Measurements from ENCODE around the gene TLR8.
A peak's percentile ranks its signal among the peaks of the same experiment; 100 is the strongest.

The TLR8 gene

GRCh38 chrX:12950851-12951594, 44.6 kb downstream of the TLR8 start:
- Histone ChIP-seq H3K9me3 (ENCODE audit: control insufficient read depth in 2 of 2, low read length in 2 of 2) (no peaks in the 10 kb centered on the region), H3K36me3 (ENCODE audit: control insufficient read depth in 2 of 2, insufficient read depth in 2 of 2, low read length in 2 of 2) (no peaks in the 10 kb centered on the region), H3K4me3 (ENCODE audit: low read length in 2 of 2) (peak overlapping the region in 1 of 2 donors; percentile 58), H3K9ac (ENCODE audit: low read depth in 1 of 2, low read length in 2 of 2) (peak overlapping the region; percentile 10 to 19), H3K27me3 (ENCODE audit: control insufficient read depth in 2 of 2, insufficient read depth in 2 of 2, low read length in 2 of 2) (no peaks in the 10 kb centered on the region), H3K4me1 (ENCODE audit: control insufficient read depth in 2 of 2, insufficient read depth in 2 of 2, low read length in 2 of 2) (peaks cover 19 to 40% of the 10 kb centered on the region in 2 donors), H3K27ac (ENCODE audit: low read depth in 2 of 2, low read length in 2 of 2) (peak overlapping the region; percentile 52 to 76)

DNA sequence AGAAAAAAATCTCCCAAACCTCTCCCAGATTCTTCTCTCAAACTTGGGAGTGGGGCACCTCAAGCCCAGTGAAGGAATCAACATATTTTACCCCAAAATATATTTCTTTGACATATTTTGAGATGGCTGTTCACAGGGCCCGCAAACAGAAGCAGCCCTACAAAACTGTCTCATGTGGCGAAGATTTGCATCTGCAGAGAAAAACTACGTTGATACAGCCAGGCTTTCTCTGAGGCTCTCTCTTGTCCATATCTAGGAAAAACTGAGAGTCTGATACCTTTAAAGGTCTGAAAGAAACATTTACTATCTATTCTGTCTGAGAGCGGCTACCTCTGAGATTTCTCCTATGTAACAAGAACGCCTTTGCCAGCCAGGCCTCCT, 45.2 kb downstream of the TLR8 start:
- no peaks in the 10 kb centered on the region for H3K36me3 ChIP-seq (ENCODE audit: control insufficient read depth in 2 of 2, insufficient read depth in 2 of 2, low read length in 2 of 2)
- no peaks in the 10 kb centered on the region for H3K27me3 ChIP-seq (ENCODE audit: control insufficient read depth in 2 of 2, insufficient read depth in 2 of 2, low read length in 2 of 2)
- H3K27ac ChIP-seq (ENCODE audit: low read depth in 2 of 2, low read length in 2 of 2) = peak overlapping the region; percentile 52 to 76
- no peaks in the 10 kb centered on the region for H3K9me3 ChIP-seq (ENCODE audit: control insufficient read depth in 2 of 2, low read length in 2 of 2)
- peak overlapping the region in 1 of 2 donors; percentile 9 for H3K9ac ChIP-seq (ENCODE audit: low read depth in 1 of 2, low read length in 2 of 2)
- H3K4me3 ChIP-seq (ENCODE audit: low read length in 2 of 2) = no peak overlapping the region
- H3K4me1 ChIP-seq (ENCODE audit: control insufficient read depth in 2 of 2, insufficient read depth in 2 of 2, low read length in 2 of 2) = peaks cover 19 to 39% of the 10 kb centered on the region in 2 donors

DNA sequence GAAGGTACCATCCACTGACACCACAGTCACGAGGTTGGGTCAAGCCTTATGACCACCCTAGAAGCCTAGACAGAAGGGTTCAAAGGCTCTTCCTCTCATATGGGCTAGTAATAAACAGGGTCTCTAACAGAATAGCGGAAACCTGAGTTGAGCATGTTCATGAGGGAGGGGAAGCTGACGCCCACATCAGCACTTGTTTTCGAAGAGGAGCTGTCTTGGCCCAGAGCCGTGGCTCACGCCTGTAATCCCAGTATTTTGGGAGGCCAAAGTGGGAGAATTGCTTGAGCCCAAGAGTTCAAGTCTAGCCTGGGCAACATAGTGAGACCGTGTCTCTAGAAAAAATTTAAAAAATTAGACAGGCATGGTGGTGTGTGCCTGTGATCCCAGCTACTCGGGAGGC, 47.0 kb downstream of the TLR8 start:
- Histone ChIP-seq H3K9ac (ENCODE audit: low read depth in 1 of 2, low read length in 2 of 2) (peak overlapping the region in 1 of 2 donors; percentile 2), H3K9me3 (ENCODE audit: control insufficient read depth in 2 of 2, low read length in 2 of 2) (no peaks in the 10 kb centered on the region), H3K4me1 (ENCODE audit: control insufficient read depth in 2 of 2, insufficient read depth in 2 of 2, low read length in 2 of 2) (peaks cover 21 to 30% of the 10 kb centered on the region in 2 donors), H3K27me3 (ENCODE audit: control insufficient read depth in 2 of 2, insufficient read depth in 2 of 2, low read length in 2 of 2) (no peaks in the 10 kb centered on the region), H3K4me3 (ENCODE audit: low read length in 2 of 2) (no peak overlapping the region), H3K36me3 (ENCODE audit: control insufficient read depth in 2 of 2, insufficient read depth in 2 of 2, low read length in 2 of 2) (no peaks in the 10 kb centered on the region), H3K27ac (ENCODE audit: low read depth in 2 of 2, low read length in 2 of 2) (peak overlapping the region in 1 of 2 donors; percentile 12)

DNA sequence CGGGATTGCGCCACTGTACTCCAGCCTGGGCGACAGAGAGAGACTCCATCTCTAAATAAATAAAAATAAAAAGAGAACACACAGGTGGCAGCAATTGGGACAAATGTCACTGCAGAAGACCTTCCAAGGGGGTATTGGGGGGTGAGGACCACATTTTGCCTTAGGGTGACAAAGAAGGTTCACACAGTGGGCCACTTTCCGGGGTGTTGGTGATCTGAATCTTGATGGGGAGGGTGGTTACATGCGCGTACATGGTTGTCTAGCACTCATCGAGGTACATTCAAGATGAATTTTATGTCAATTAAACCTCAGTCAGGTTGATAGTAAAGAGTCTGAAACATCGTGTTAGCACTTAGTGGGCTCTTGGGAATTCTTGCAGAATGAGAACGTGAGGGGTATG, 48.0 kb downstream of the TLR8 start:
- H3K27ac ChIP-seq (ENCODE audit: low read depth in 2 of 2, low read length in 2 of 2) = peak overlapping the region; percentile 31 to 44
- no peaks in the 10 kb centered on the region for H3K9me3 ChIP-seq (ENCODE audit: control insufficient read depth in 2 of 2, low read length in 2 of 2)
- H3K4me3 ChIP-seq (ENCODE audit: low read length in 2 of 2) = no peak overlapping the region
- H3K9ac ChIP-seq (ENCODE audit: low read depth in 1 of 2, low read length in 2 of 2) = no peak overlapping the region
- H3K27me3 ChIP-seq (ENCODE audit: control insufficient read depth in 2 of 2, insufficient read depth in 2 of 2, low read length in 2 of 2) = no peaks in the 10 kb centered on the region
- peaks cover 21 to 28% of the 10 kb centered on the region in 2 donors for H3K4me1 ChIP-seq (ENCODE audit: control insufficient read depth in 2 of 2, insufficient read depth in 2 of 2, low read length in 2 of 2)
- no peaks in the 10 kb centered on the region for H3K36me3 ChIP-seq (ENCODE audit: control insufficient read depth in 2 of 2, insufficient read depth in 2 of 2, low read length in 2 of 2)

- Histone ChIP-seq H3K4me3 (ENCODE audit: low read length in 2 of 2) (no peak overlapping the region), H3K9ac (ENCODE audit: low read depth in 1 of 2, low read length in 2 of 2) (no peak overlapping the region), H3K4me1 (ENCODE audit: control insufficient read depth in 2 of 2, insufficient read depth in 2 of 2, low read length in 2 of 2) (peaks cover 15 to 22% of the 10 kb centered on the region in 2 donors), H3K27me3 (ENCODE audit: control insufficient read depth in 2 of 2, insufficient read depth in 2 of 2, low read length in 2 of 2) (no peaks in the 10 kb centered on the region), H3K36me3 (ENCODE audit: control insufficient read depth in 2 of 2, insufficient read depth in 2 of 2, low read length in 2 of 2) (no peaks in the 10 kb centered on the region), H3K27ac (ENCODE audit: low read depth in 2 of 2, low read length in 2 of 2) (peak overlapping the region; percentile 31 to 44), H3K9me3 (ENCODE audit: control insufficient read depth in 2 of 2, low read length in 2 of 2) (no peaks in the 10 kb centered on the region)
Measured at GRCh38 chrX:12954981-12955380, 48.6 kb downstream of the TLR8 start.

- Histone ChIP-seq H3K4me3 (ENCODE audit: low read length in 2 of 2) (peak overlapping the region; percentile 32 to 59), H3K9ac (ENCODE audit: low read depth in 1 of 2, low read length in 2 of 2) (peak overlapping the region; percentile 37 to 44), H3K9me3 (ENCODE audit: control insufficient read depth in 2 of 2, low read length in 2 of 2) (no peaks in the 10 kb centered on the region), H3K27ac (ENCODE audit: low read depth in 2 of 2, low read length in 2 of 2) (peak overlapping the region; percentile 67 to 84), H3K36me3 (ENCODE audit: control insufficient read depth in 2 of 2, insufficient read depth in 2 of 2, low read length in 2 of 2) (no peaks in the 10 kb centered on the region), H3K4me1 (ENCODE audit: control insufficient read depth in 2 of 2, insufficient read depth in 2 of 2, low read length in 2 of 2) (peaks cover 12 to 14% of the 10 kb centered on the region in 2 donors), H3K27me3 (ENCODE audit: control insufficient read depth in 2 of 2, insufficient read depth in 2 of 2, low read length in 2 of 2) (no peaks in the 10 kb centered on the region)
Measured at GRCh38 chrX:12955882-12956703, 49.7 kb downstream of the TLR8 start.

DNA sequence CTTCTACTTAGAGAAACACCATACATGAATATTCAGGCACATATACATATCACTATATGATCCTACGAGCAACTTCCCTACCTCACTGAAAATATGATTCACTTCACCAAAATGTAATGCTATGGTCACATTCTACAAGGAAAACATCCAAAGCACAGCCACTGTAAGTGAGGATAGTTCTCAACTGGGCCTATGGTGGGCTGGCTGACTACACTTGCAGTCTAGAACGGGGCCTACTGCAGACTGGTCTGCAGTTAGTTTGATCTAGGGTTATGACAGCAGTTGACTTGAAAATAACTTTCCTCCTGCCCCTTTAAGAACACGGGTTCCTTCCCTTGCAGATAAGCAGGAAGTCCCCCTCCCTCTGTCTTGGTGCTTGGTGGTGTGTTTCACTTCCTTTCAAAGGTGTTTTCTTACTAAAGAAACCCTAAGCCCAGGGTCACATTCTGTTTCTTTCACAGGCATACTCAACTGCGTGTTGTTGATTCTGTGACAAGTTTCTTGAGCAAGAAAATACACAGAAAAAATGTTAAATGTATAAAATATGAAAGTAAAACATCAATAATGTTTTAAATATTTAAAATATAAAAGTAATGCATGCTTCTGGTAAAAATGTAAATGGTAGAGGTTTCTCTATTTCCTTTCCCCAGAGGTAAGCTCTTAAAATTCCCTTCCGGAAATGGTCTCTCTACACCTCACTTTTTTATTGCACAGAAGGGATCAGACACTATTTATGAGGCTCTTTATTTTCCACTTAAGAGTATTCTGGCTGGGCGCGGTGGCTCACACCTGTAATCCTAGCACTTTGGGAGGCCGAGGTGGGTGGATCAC, 50.5 kb downstream of the TLR8 start:
- Histone ChIP-seq H3K9me3 (ENCODE audit: control insufficient read depth in 2 of 2, low read length in 2 of 2) (no peaks in the 10 kb centered on the region), H3K4me3 (ENCODE audit: low read length in 2 of 2) (peak overlapping the region; percentile 32 to 59), H3K9ac (ENCODE audit: low read depth in 1 of 2, low read length in 2 of 2) (peak overlapping the region; percentile 37 to 44), H3K4me1 (ENCODE audit: control insufficient read depth in 2 of 2, insufficient read depth in 2 of 2, low read length in 2 of 2) (peaks cover 12 to 14% of the 10 kb centered on the region in 2 donors), H3K27ac (ENCODE audit: low read depth in 2 of 2, low read length in 2 of 2) (peak overlapping the region; percentile 67 to 84), H3K36me3 (ENCODE audit: control insufficient read depth in 2 of 2, insufficient read depth in 2 of 2, low read length in 2 of 2) (no peaks in the 10 kb centered on the region), H3K27me3 (ENCODE audit: control insufficient read depth in 2 of 2, insufficient read depth in 2 of 2, low read length in 2 of 2) (no peaks in the 10 kb centered on the region)

- H3K9ac ChIP-seq (ENCODE audit: low read depth in 1 of 2, low read length in 2 of 2) = peak overlapping the region in 1 of 2 donors; percentile 14
- H3K36me3 ChIP-seq (ENCODE audit: control insufficient read depth in 2 of 2, insufficient read depth in 2 of 2, low read length in 2 of 2) = no peaks in the 10 kb centered on the region
- H3K27me3 ChIP-seq (ENCODE audit: control insufficient read depth in 2 of 2, insufficient read depth in 2 of 2, low read length in 2 of 2) = no peaks in the 10 kb centered on the region
- no peaks in the 10 kb centered on the region for H3K9me3 ChIP-seq (ENCODE audit: control insufficient read depth in 2 of 2, low read length in 2 of 2)
- H3K4me1 ChIP-seq (ENCODE audit: control insufficient read depth in 2 of 2, insufficient read depth in 2 of 2, low read length in 2 of 2) = peaks cover 12 to 14% of the 10 kb centered on the region in 2 donors
- no peak overlapping the region for H3K4me3 ChIP-seq (ENCODE audit: low read length in 2 of 2)
- peak overlapping the region; percentile 44 to 63 for H3K27ac ChIP-seq (ENCODE audit: low read depth in 2 of 2, low read length in 2 of 2)
Measured at GRCh38 chrX:12958059-12958458, 51.6 kb downstream of the TLR8 start.

GRCh38 chrX:12958461-12958860, 52.0 kb downstream of the TLR8 start:
- Histone ChIP-seq H3K36me3 (ENCODE audit: control insufficient read depth in 2 of 2, insufficient read depth in 2 of 2, low read length in 2 of 2) (no peaks in the 10 kb centered on the region), H3K4me3 (ENCODE audit: low read length in 2 of 2) (no peak overlapping the region), H3K4me1 (ENCODE audit: control insufficient read depth in 2 of 2, insufficient read depth in 2 of 2, low read length in 2 of 2) (peaks cover 12 to 14% of the 10 kb centered on the region in 2 donors), H3K27me3 (ENCODE audit: control insufficient read depth in 2 of 2, insufficient read depth in 2 of 2, low read length in 2 of 2) (no peaks in the 10 kb centered on the region), H3K9me3 (ENCODE audit: control insufficient read depth in 2 of 2, low read length in 2 of 2) (no peaks in the 10 kb centered on the region), H3K9ac (ENCODE audit: low read depth in 1 of 2, low read length in 2 of 2) (no peak overlapping the region), H3K27ac (ENCODE audit: low read depth in 2 of 2, low read length in 2 of 2) (no peak overlapping the region)

All from mucosa of rectum (tissue), 2 donors.